Loucy (cell line): ENCODE data around the gene GLB1L.

Experiments
- H2AFZ ChIP-seq: fragments of 200-600 bp; sonication (generic); 2 replicates; pipeline ENCODE4 v1.6.0; 2016; ENCODE audit warnings: antibody characterized with exemption, mild to moderate bottlenecking, low read length, moderate library complexity
- H3F3A ChIP-seq: fragments of 200-600 bp; 2 replicates; pipeline ENCODE4 v1.6.0; 2016; ENCODE audit warnings: antibody characterized with exemption, low read depth, mild to moderate bottlenecking
- H3K27me3 ChIP-seq: fragments of 200-600 bp; sonication (generic); 2 replicates; pipeline ENCODE4 v1.6.1; 2014; ENCODE audit warnings: low read length, mild to moderate bottlenecking; ENCODE audit not compliant: insufficient read depth, poor library complexity, severe bottlenecking
- H3K36me3 ChIP-seq: fragments of 200-600 bp; sonication (generic); 2 replicates; pipeline ENCODE4 v1.6.1; 2016; ENCODE audit warnings: low read length; ENCODE audit not compliant: insufficient read depth
- H3K4me1 ChIP-seq: fragments of 200-600 bp; sonication (generic); 2 replicates; pipeline ENCODE4 v1.5.1; 2014; ENCODE audit warnings: low read length, mild to moderate bottlenecking; ENCODE audit not compliant: insufficient read depth, poor library complexity, severe bottlenecking
- H3K4me2 ChIP-seq: fragments of 200-600 bp; sonication (generic); 2 replicates; pipeline ENCODE4 v1.6.0; 2014; ENCODE audit warnings: antibody characterized with exemption, low read length, low read depth, mild to moderate bottlenecking; ENCODE audit not compliant: poor library complexity, severe bottlenecking
- H3K4me3 ChIP-seq: fragments of 200-600 bp; sonication (generic); 2 replicates; pipeline ENCODE4 v1.5.1; 2014; ENCODE audit warnings: low read length, mild to moderate bottlenecking, mixed read lengths; ENCODE audit not compliant: poor library complexity, severe bottlenecking
- H3K79me2 ChIP-seq: fragments of 200-600 bp; sonication (generic); 2 replicates; pipeline ENCODE4 v1.6.1; 2014; ENCODE audit warnings: low read length; ENCODE audit not compliant: insufficient read depth
- H3K9ac ChIP-seq: fragments of 200-600 bp; sonication (generic); 2 replicates; pipeline ENCODE4 v1.6.0; 2014; ENCODE audit warnings: mild to moderate bottlenecking, low read depth, low read length, moderate library complexity; ENCODE audit not compliant: poor library complexity, severe bottlenecking
- H3K9me2 ChIP-seq: fragments of 200-600 bp; sonication (generic); replicated peaks from 2 replicates; pipeline ENCODE4 v1.6.1; 2016; ENCODE audit warnings: low read depth, low read length, mixed read lengths
- H3K9me3 ChIP-seq: fragments of 200-600 bp; sonication (generic); 2 replicates; pipeline ENCODE4 v1.6.1; 2014; ENCODE audit warnings: mild to moderate bottlenecking, antibody characterized with exemption, low read length, low read depth; ENCODE audit not compliant: insufficient read depth
- H4K20me1 ChIP-seq: fragments of 200-600 bp; sonication (generic); 2 replicates; pipeline ENCODE4 v1.6.0; 2014; ENCODE audit warnings: antibody characterized with exemption, low read length, mild to moderate bottlenecking; ENCODE audit not compliant: insufficient read depth, poor library complexity, severe bottlenecking
- CTCF ChIP-seq: fragments of 200-600 bp; sonication (generic); conservative IDR thresholded peaks from 2 replicates; pipeline ENCODE4 v1.5.1; 2014; ENCODE audit warnings: mild to moderate bottlenecking, antibody characterized with exemption, low read length
- EZH2phosphoT487 ChIP-seq: fragments of 200-600 bp; IDR thresholded peaks from 2 replicates; pipeline ENCODE4 v1.6.1; 2018; ENCODE audit warnings: antibody characterized with exemption, mild to moderate bottlenecking, moderate library complexity, borderline replicate concordance

GLB1L gene

GRCh38 chr2:219282943-219283581, 37.8 kb upstream of the GLB1L start:
- Histone ChIP-seq H2AFZ (no peak overlapping the region), H3K4me2 (no peak overlapping the region), H3K36me3 (no peaks in the 10 kb centered on the region; the same call in 1 of the 2 replicates), H3K9me2 (no peaks in the 10 kb centered on the region), H3K9ac (no peak overlapping the region), H3K4me3 (no peak overlapping the region), H3K4me1 (peaks cover 18% of the 10 kb centered on the region), H3K9me3 (no peaks in the 10 kb centered on the region), H3K27me3 (no peaks in the 10 kb centered on the region), H4K20me1 (peaks cover 6% of the 10 kb centered on the region), H3F3A (no peaks in the 10 kb centered on the region), H3K79me2 (peaks cover 6% of the 10 kb centered on the region; the same call in 1 of the 2 replicates)
- TF ChIP-seq EZH2phosphoT487 = no peak
- no peak for TF ChIP-seq CTCF

DNA sequence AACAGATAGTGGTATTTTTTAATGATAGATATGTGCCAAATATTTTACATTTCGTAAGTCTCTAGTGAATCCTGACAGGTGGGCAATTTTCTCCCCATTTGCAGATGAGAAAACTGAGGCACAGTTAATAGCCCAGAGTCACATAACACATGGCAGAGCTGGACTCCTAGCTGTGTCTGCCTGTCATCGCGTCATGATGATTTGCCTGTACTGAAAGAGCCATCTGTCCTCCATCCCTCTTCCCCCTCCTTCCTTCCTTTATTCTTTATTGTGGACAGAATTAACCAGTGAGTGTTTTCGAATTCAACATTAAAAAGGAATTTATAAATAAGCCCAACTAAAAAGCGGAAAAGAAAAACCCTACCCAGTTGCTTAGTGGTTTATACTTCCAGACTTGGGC, 37.1 kb upstream of the GLB1L start:
- Histone ChIP-seq H3K36me3 (no peaks in the 10 kb centered on the region; the same call in 1 of the 2 replicates), H3K9me3 (no peaks in the 10 kb centered on the region), H3K9me2 (no peaks in the 10 kb centered on the region), H4K20me1 (peaks cover 6% of the 10 kb centered on the region), H3F3A (no peaks in the 10 kb centered on the region), H3K4me3 (no peak overlapping the region), H3K4me2 (no peak overlapping the region), H2AFZ (no peak overlapping the region), H3K4me1 (peaks cover 21% of the 10 kb centered on the region), H3K79me2 (peaks cover 6% of the 10 kb centered on the region; the same call in 1 of the 2 replicates), H3K27me3 (no peaks in the 10 kb centered on the region), H3K9ac (no peak overlapping the region)
- TF ChIP-seq EZH2phosphoT487 = no peak
- TF ChIP-seq CTCF = no peak

GRCh38 chr2:219281588-219281987, 36.3 kb upstream of the GLB1L start:
- Histone ChIP-seq H3K79me2 (peaks cover 6% of the 10 kb centered on the region; the same call in 1 of the 2 replicates), H3K4me3 (no peak overlapping the region), H3K9me2 (no peaks in the 10 kb centered on the region), H3K4me2 (no peak overlapping the region), H2AFZ (no peak overlapping the region), H3K4me1 (peaks cover 23% of the 10 kb centered on the region), H3K36me3 (no peaks in the 10 kb centered on the region; the same call in 1 of the 2 replicates), H3K9me3 (no peaks in the 10 kb centered on the region), H3F3A (no peaks in the 10 kb centered on the region), H4K20me1 (peaks cover 6% of the 10 kb centered on the region), H3K27me3 (no peaks in the 10 kb centered on the region), H3K9ac (no peak overlapping the region)
- TF ChIP-seq CTCF (no peak), EZH2phosphoT487 (no peak)
